Panc1 (cell line): Measurements from ENCODE around the gene KNTC1. TPM values are rescaled to one million over a fixed set of nuclear protein-coding genes. Genes with fewer than 3 reads are reported as not detected.
"Not testable (repeated sequence)": the region's sequence is repeated elsewhere in the genome, so short reads cannot be mapped to it uniquely, and the experiment has no call there.

Experiments used
- ATAC-seq: fragments of 200-7000 bp; cut with Tn5 transposase; 2 replicates; pipeline ENCODE4 v1.9.1; 2020; ENCODE audit warnings: mild to moderate bottlenecking, moderate library complexity
- BruUV-seq: library from RNA; stranded (reverse); fragments of 400-500 nt; replicated peaks from 2 replicates; lab custom pipeline; 2021; lab: Mats Ljungman, UMichigan
- CTCF ChIA-PET: fragments of 300-600 bp; sonication (Branson Sonifier 250); formaldehyde crosslinking; loops from one replicate; lab custom pipeline; 2022; ENCODE audit warnings: antibody characterized with exemption; lab: Charles Lee
- POLR2A ChIA-PET: fragments of 300-600 bp; sonication (Branson Sonifier 250); formaldehyde crosslinking; loops from one replicate; lab custom pipeline; 2022; ENCODE audit warnings: antibody characterized with exemption; lab: Charles Lee
- DNase-seq: peaks from one replicate; pipeline ENCODE4 v3.0.0-alpha.2; 2010; ENCODE audit warnings: low read depth, low spot score
- H3K27ac ChIP-seq: 2 replicates; pipeline ENCODE4 v1.5.1; 2011; ENCODE audit warnings: mild to moderate bottlenecking, low read length, inconsistent platforms
- H3K27me3 ChIP-seq: fragments of 200-500 bp; sonication (Bioruptor generic); 2 replicates; pipeline ENCODE4 v1.6.0; 2014; ENCODE audit warnings: low read length, inconsistent platforms; ENCODE audit not compliant: control insufficient read depth, insufficient read depth
- H3K36me3 ChIP-seq: fragments of 200-500 bp; sonication (Bioruptor generic); 2 replicates; pipeline ENCODE4 v1.5.1; 2014; ENCODE audit warnings: inconsistent platforms, mild to moderate bottlenecking, low read length, moderate library complexity; ENCODE audit not compliant: control insufficient read depth, insufficient read depth
- H3K4me1 ChIP-seq: 2 replicates; pipeline ENCODE4 v1.5.1; 2011; ENCODE audit warnings: inconsistent platforms, mild to moderate bottlenecking, low read length, moderate library complexity; ENCODE audit not compliant: control insufficient read depth, insufficient read depth
- H3K4me3 ChIP-seq, 2 experiments: 2 replicates each; pipeline ENCODE4 v1.5.1; 2011 to 2012; ENCODE audit warnings: low read depth in 2 of 2, low read length in 2 of 2, mild to moderate bottlenecking in 2 of 2, inconsistent platforms in 1 of 2, moderate library complexity in 1 of 2
- H3K9me3 ChIP-seq: fragments of 200-500 bp; sonication (Bioruptor generic); 2 replicates; pipeline ENCODE4 v1.5.1; 2014; ENCODE audit warnings: low read depth, mild to moderate bottlenecking, inconsistent platforms, low read length, moderate library complexity; ENCODE audit not compliant: control insufficient read depth, insufficient read depth
- POLR2AphosphoS5 ChIP-seq: IDR thresholded peaks from 2 replicates; pipeline ENCODE4 v1.6.1; 2012; ENCODE audit warnings: mild to moderate bottlenecking, low read depth, low read length, moderate library complexity
- SIN3A ChIP-seq: IDR thresholded peaks from 2 replicates; pipeline ENCODE4 v1.6.1; 2012; ENCODE audit warnings: low read depth, mild to moderate bottlenecking, low read length, moderate library complexity, borderline replicate concordance; ENCODE audit not compliant: insufficient read depth
- TCF7L2 ChIP-seq: IDR thresholded peaks from 2 replicates; pipeline ENCODE4 v1.6.1; 2011; ENCODE audit warnings: mild to moderate bottlenecking, low read depth, low read length, inconsistent platforms
- in situ Hi-C: cut with HindIII; loops from 2 replicates; pipeline ENCODE4 v1.10.0; 2016; ENCODE audit warnings: low sequenced_read_pairs, low pct_unique_long_range_greater_than_20kb
- intact Hi-C: fragments of 100-400 bp; cut with micrococcal nuclease; formaldehyde crosslinking; loops from one replicate; pipeline ENCODE4 v1.10.0; 2022; ENCODE audit not compliant: unreplicated experiment
- total RNA-seq: library from RNA; stranded (reverse); gene quantifications from one replicate; pipeline ENCODE4 v1.2.1, GENCODE V29; 2021; ENCODE audit not compliant: unreplicated experiment
- TF ChIP-seq, protein P1 (sequence below), 2 experiments: IDR thresholded peaks; 2 replicates each; pipeline ENCODE4 v1.6.1; 2011 to 2012; ENCODE audit warnings: low read depth in 2 of 2, control low read depth in 1 of 2, low read length in 1 of 2, mild to moderate bottlenecking in 1 of 2, moderate library complexity in 1 of 2; ENCODE audit not compliant: insufficient read depth in 1 of 2
- TF ChIP-seq, protein P2 (sequence below): fragments of 450-650 bp; IDR thresholded peaks from 2 replicates; pipeline ENCODE4 v1.5.1; 2017; ENCODE audit warnings: mild to moderate bottlenecking

Gene KNTC1
- total RNA-seq, 1 experiment from 2014 or later = 53.9 TPM

DNA sequence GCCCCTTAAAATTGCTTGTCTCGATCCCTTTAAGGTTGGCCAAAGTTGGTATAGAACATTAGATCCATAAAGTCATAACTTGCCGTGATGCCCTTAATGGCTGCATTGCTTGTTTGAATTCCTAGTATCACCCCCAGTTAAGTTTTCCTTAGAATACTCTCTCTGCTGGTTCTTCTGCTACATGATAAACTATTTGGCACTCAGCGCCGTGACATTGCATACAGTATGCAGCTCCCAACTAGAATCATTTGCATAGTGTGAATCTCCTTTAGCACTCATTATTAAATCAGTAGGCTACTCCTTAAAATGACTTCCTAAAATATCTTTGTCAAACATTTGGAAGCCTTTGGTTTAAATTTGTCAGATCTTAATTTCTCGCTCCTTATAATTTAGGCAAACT lies 42.2 kb downstream of the KNTC1 start:
- POLR2A ChIA-PET = interaction anchor here (0.6 to 0.7 kb wide), 2 partner anchors 27 to 178 kb away, joined by 4 to 5 read pairs; no protein-coding TSS in a partner anchor
- intact Hi-C loops (no loop called here), in situ Hi-C loops (no loop called here)
- H3K36me3 ChIP-seq = peaks cover 33% of the 10 kb centered on the region
- no peaks in the 10 kb centered on the region for H3K4me1 ChIP-seq
- no peaks in the 10 kb centered on the region for H3K9me3 ChIP-seq
- TF ChIP-seq, protein P1, sequence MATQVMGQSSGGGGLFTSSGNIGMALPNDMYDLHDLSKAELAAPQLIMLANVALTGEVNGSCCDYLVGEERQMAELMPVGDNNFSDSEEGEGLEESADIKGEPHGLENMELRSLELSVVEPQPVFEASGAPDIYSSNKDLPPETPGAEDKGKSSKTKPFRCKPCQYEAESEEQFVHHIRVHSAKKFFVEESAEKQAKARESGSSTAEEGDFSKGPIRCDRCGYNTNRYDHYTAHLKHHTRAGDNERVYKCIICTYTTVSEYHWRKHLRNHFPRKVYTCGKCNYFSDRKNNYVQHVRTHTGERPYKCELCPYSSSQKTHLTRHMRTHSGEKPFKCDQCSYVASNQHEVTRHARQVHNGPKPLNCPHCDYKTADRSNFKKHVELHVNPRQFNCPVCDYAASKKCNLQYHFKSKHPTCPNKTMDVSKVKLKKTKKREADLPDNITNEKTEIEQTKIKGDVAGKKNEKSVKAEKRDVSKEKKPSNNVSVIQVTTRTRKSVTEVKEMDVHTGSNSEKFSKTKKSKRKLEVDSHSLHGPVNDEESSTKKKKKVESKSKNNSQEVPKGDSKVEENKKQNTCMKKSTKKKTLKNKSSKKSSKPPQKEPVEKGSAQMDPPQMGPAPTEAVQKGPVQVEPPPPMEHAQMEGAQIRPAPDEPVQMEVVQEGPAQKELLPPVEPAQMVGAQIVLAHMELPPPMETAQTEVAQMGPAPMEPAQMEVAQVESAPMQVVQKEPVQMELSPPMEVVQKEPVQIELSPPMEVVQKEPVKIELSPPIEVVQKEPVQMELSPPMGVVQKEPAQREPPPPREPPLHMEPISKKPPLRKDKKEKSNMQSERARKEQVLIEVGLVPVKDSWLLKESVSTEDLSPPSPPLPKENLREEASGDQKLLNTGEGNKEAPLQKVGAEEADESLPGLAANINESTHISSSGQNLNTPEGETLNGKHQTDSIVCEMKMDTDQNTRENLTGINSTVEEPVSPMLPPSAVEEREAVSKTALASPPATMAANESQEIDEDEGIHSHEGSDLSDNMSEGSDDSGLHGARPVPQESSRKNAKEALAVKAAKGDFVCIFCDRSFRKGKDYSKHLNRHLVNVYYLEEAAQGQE (IDR thresholded peaks at IDR 0.05; ENCODE audit: insufficient read depth in 1 of 2, low read depth in 2 of 2, low read length in 1 of 2) = no peak
- no peak for TF ChIP-seq POLR2AphosphoS5
- TF ChIP-seq SIN3A = no peak
- TF ChIP-seq, protein P2, sequence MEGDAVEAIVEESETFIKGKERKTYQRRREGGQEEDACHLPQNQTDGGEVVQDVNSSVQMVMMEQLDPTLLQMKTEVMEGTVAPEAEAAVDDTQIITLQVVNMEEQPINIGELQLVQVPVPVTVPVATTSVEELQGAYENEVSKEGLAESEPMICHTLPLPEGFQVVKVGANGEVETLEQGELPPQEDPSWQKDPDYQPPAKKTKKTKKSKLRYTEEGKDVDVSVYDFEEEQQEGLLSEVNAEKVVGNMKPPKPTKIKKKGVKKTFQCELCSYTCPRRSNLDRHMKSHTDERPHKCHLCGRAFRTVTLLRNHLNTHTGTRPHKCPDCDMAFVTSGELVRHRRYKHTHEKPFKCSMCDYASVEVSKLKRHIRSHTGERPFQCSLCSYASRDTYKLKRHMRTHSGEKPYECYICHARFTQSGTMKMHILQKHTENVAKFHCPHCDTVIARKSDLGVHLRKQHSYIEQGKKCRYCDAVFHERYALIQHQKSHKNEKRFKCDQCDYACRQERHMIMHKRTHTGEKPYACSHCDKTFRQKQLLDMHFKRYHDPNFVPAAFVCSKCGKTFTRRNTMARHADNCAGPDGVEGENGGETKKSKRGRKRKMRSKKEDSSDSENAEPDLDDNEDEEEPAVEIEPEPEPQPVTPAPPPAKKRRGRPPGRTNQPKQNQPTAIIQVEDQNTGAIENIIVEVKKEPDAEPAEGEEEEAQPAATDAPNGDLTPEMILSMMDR = no peak
- no peak for TF ChIP-seq TCF7L2
- H3K27me3 ChIP-seq = no peaks in the 10 kb centered on the region
- DNase-seq = no peak
- no peak overlapping the region for H3K27ac ChIP-seq
- CTCF ChIA-PET = no interaction called here
- ATAC-seq = no peak
- no TSS peak for BruUV-seq
- no peak overlapping the region for H3K4me3 ChIP-seq

DNA sequence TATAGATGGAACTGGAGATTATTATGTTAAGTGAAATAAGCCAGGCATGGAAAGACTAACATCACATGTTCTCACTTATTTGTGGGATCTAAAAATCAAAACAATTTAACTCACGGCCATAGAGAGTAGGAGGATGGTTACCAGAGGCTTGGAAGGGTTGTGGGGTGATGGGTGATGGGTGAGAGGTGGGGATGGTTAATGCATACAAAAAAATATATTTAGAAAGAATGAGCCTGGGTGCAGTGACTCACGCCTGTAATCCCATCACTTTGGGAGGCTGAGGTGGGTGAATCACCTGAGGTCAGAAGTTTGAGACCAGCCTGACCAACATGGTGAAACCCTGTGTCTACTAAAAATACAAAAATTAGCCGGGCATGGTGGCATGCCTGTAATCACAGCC lies 43.0 kb downstream of the KNTC1 start:
- CTCF ChIA-PET, H3K9me3 ChIP-seq, H3K4me3 ChIP-seq, POLR2A ChIA-PET, intact Hi-C loops, BruUV-seq, H3K27me3 ChIP-seq, in situ Hi-C loops, H3K4me1 ChIP-seq, H3K27ac ChIP-seq, DNase-seq, ATAC-seq: not testable (repeated sequence)
- peaks cover 28% of the 10 kb centered on the region for H3K36me3 ChIP-seq

DNA sequence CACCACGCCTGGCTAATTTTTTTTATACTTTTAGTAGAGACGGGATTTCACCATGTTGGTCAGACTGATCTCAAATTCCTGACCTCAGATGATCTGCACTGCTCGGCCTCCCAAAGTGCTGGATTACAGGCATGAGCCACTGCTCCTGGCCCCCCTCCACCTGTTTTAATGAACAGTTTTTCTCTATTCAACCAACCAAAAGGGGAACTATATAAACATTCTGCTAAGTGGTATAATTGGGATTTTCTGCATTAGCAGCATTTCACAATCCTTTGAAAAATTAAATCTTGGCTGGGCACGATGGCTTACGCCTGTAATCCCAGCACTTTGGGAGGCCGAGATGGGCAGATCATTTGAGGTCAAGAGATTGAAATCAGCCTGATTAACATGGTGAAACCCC lies 44.8 kb downstream of the KNTC1 start:
- H3K27me3 ChIP-seq = no peaks in the 10 kb centered on the region
- intact Hi-C loops = no loop called here
- ChIA-PET POLR2A (no interaction called here), CTCF (no interaction called here)
- in situ Hi-C loops = no loop called here
- DNase-seq (no peak), ATAC-seq (no peak)
- TF ChIP-seq, protein P2 = no peak
- TF ChIP-seq SIN3A = no peak
- TF ChIP-seq, protein P1 (IDR thresholded peaks at IDR 0.05; ENCODE audit: insufficient read depth in 1 of 2, low read depth in 2 of 2, low read length in 1 of 2) = no peak
- TF ChIP-seq TCF7L2 = no peak
- TF ChIP-seq POLR2AphosphoS5 = no peak
- peaks cover 33% of the 10 kb centered on the region for H3K36me3 ChIP-seq
- no TSS peak for BruUV-seq
- no peak overlapping the region for H3K27ac ChIP-seq
- H3K9me3 ChIP-seq = no peaks in the 10 kb centered on the region
- no peaks in the 10 kb centered on the region for H3K4me1 ChIP-seq
- no peak overlapping the region for H3K4me3 ChIP-seq
